Measurements from ENCODE around the gene HTATSF1.

HTATSF1 gene

DNA sequence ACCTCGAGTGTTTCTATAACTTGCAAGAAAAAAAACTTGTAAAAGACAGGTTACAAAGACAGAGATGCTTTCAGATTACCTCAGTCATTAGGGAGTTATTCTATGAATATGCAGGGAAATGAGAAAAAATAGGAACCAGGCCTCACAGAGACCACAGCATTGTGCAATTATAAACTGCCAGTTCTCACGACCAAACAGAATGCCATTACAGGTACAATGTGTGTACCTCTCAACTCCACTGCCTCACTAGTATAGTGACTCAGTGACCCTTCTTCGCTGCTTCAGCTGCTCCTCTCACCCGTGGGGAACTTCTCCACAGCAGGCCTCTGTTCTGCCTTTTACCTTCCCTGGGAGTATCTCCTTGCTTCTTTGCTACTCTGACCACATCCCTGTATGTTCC is 2.3 kb upstream of the HTATSF1 start:
- TF ChIP-seq CTCF (conservative IDR thresholded peaks at IDR 0.05; ENCODE audit: low read depth, low read length), result no peak
- DNase-seq (ENCODE audit: low read depth), result no peak

DNA sequence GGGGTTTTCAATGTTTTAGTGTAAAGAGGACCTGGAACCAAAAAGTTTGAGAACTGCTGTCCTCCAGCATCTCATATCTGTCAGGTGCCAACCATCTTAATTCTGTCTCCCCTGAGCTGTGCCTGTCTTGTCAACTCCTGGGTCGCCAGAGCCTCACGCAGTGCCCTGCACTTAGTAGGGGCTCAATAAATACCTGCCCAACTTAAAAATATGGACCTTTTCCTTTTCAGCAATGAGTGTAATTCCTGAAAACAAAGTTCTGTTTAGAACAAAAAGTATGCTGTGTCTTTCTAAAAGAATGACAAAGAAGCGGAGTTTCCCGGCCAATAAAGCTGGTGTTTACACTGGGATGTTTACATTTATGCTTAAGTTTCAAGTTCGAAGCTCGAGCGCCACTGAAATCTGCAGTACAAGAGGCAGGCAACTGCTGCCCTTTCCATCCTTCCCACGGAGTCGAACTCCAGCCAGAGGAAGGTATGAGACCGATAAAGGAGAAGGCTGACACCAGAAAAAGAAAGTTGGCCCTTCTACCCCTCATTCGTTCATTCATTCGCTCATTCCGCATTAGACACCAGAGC is 1.1 kb upstream of the HTATSF1 start:
- peak overlapping the region; percentile 67 for H3K4me3 ChIP-seq (ENCODE audit: low read length)
- DNase-seq (ENCODE audit: low read depth), result no peak
- no peak for TF ChIP-seq CTCF (conservative IDR thresholded peaks at IDR 0.05; ENCODE audit: low read depth, low read length)

More for the DNA sequence above, 2.3 kb upstream of the HTATSF1 start:
- H3K4me3 ChIP-seq (ENCODE audit: low read length), result no peak overlapping the region

DNA sequence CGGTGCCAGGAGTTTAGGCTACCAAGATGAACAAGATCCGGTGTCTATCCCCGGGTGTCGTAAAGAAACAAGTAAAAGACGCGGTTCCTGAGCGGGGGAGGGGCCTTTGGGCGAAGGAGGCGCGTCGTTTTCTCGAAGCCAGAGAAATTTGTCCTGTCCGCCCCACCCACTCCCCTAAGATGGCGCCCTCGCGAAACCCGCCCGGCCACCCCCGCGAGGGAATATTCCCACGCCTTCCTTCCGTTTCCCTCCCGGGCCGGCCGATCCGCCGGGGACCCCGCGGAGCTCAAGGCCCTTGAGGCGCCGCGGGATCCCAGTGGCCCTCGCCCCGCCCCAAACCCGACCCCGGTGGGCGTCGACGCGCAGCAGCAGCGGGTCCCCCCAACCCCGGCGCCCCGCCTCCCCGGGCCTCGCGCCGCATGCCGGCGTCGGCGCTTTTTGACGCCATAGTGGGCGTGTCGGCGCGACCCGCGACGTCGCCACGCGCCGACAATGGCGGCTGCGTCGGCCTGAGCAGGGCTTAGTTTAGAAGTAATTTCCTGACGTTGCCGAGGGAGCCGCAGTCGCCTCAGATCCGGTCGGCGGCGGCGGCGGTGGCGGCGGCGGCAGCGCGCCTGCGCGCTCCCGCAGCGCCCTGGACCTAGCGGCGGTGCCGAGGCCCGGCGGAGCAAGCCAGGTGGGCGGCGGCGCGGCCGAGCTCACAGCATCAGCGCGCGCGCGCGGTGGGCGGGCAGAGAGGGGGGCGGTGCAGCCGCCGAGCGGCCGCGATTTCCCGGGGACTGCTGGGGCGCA is 432 bp upstream of the HTATSF1 start:
- DNase-seq (ENCODE audit: low read depth), result peak; percentile 48
- no peak for TF ChIP-seq CTCF (conservative IDR thresholded peaks at IDR 0.05; ENCODE audit: low read depth, low read length)
- peak overlapping the region; percentile 87 for H3K4me3 ChIP-seq (ENCODE audit: low read length)

- no peak for DNase-seq (ENCODE audit: low read depth)
- no peak overlapping the region for H3K4me3 ChIP-seq (ENCODE audit: low read length)
- no peak for TF ChIP-seq CTCF (conservative IDR thresholded peaks at IDR 0.05; ENCODE audit: low read depth, low read length)
Observed at GRCh38 chrX:136519069-136519468, 21.7 kb downstream of the HTATSF1 start.

GRCh38 chrX:136523770-136524169 is 26.4 kb downstream of the HTATSF1 start:
- no peak for TF ChIP-seq CTCF (conservative IDR thresholded peaks at IDR 0.05; ENCODE audit: low read depth, low read length)
- DNase-seq (ENCODE audit: low read depth), result no peak
- H3K4me3 ChIP-seq (ENCODE audit: low read length), result no peak overlapping the region

DNA sequence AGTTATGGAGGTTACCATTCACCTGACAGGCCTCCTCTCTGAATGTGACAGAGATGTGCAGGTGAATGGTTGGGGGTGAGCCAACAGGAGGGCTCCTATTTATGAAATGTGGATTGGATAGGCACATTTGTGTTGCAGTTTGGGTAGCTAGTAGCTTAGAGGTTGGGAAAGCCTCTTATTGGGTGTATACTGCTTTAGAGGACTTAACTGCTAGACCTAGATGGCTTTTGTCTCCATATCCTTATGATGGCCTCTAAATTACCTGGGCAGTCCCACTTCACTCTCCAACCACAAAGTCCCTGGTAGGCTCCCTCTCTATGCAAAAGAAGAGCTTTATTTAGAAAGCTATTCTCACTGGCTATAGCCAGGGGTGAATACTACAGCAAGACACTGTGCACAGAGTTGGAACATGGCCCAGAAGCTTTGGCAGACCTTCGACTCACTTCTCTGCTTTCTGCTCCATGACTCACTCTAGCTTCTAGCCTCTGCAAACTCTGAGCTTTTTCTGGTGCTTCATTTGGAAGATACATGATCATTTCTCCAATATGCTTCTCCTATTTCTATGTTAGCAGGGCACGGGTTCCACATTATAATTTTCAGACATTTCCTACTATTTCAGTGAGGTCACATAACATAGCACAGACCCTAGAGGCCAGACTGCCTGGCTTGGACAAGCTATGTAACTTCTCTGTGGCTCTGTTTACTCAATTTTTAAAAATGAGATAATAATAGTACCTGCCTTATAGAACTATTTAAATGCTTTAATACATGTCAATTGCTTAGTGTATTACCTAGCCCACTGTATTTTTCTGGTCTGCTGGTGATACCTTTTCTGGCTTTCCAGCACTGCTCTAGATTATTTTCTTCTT is 28.6 kb downstream of the HTATSF1 start:
- no peak overlapping the region for H3K4me3 ChIP-seq (ENCODE audit: low read length)
- no peak for TF ChIP-seq CTCF (conservative IDR thresholded peaks at IDR 0.05; ENCODE audit: low read depth, low read length)
- peak; percentile 72 for DNase-seq (ENCODE audit: low read depth)
